IMR-90 (cell line): ENCODE results near the gene PARP12.

Source experiments
- CTCF ChIP-seq: conservative IDR thresholded peaks from 2 replicates; pipeline ENCODE4 v1.5.1; 2012; ENCODE audit warnings: mild to moderate bottlenecking, low read depth, low read length, improper control_type of control experiment
- POLR2A ChIP-seq: IDR thresholded peaks from 2 replicates; pipeline ENCODE4 v1.6.1; 2012; ENCODE audit warnings: mild to moderate bottlenecking, low read depth, low read length
- RFX5 ChIP-seq: IDR thresholded peaks from 2 replicates; pipeline ENCODE4 v1.8.0; 2012; ENCODE audit warnings: low read depth, mild to moderate bottlenecking, low read length, moderate library complexity

GRCh38 chr7:140000666-140001268 is 62.0 kb downstream of the PARP12 start:
- no peak for TF ChIP-seq POLR2A
- TF ChIP-seq CTCF, result no peak
- TF ChIP-seq RFX5, result no peak
